ENCODE data around the gene OR51V1. TPM values are rescaled to one million over a fixed set of nuclear protein-coding genes. Genes with fewer than 3 reads are reported as not detected.

The OR51V1 gene
- total RNA-seq, 4 donors from 2014 or later: not detected

DNA sequence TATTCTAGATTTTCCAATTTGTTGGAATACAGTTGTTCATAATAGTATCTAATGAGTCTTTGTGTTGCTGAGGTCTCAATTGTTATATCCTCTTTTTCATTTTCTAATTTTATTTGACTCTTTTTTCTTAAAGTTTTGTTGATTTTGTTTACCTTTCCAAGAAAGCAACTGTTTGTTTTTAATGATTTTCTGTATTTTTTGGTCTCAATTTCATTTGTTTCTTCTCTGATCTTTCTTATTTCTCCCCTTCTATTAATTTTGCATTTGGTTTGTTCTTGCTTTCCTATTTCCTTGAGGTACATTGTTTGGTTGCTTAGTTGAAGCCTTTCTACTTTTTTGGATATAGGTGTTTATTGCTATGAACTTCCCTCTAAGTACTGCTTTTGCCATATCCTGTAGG lies 40.7 kb downstream of the OR51V1 start:
- Histone ChIP-seq H3K36me3 (no peaks in the 10 kb centered on the region), H3K9me3 (no peaks in the 10 kb centered on the region), H3K4me3 (no peak overlapping the region), H3K4me1 (no peaks in the 10 kb centered on the region), H3K27ac (no peak overlapping the region), H3K27me3 (no peaks in the 10 kb centered on the region)
- TF ChIP-seq, protein P1, sequence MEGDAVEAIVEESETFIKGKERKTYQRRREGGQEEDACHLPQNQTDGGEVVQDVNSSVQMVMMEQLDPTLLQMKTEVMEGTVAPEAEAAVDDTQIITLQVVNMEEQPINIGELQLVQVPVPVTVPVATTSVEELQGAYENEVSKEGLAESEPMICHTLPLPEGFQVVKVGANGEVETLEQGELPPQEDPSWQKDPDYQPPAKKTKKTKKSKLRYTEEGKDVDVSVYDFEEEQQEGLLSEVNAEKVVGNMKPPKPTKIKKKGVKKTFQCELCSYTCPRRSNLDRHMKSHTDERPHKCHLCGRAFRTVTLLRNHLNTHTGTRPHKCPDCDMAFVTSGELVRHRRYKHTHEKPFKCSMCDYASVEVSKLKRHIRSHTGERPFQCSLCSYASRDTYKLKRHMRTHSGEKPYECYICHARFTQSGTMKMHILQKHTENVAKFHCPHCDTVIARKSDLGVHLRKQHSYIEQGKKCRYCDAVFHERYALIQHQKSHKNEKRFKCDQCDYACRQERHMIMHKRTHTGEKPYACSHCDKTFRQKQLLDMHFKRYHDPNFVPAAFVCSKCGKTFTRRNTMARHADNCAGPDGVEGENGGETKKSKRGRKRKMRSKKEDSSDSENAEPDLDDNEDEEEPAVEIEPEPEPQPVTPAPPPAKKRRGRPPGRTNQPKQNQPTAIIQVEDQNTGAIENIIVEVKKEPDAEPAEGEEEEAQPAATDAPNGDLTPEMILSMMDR (IDR thresholded peaks at IDR 0.05): no peak
- TF ChIP-seq EP300 (IDR thresholded peaks at IDR 0.05): no peak
- TF ChIP-seq POLR2A (IDR thresholded peaks at IDR 0.05): no peak
- DNase-seq (ENCODE audit: low spot score in 2 of 2): no peak

DNA sequence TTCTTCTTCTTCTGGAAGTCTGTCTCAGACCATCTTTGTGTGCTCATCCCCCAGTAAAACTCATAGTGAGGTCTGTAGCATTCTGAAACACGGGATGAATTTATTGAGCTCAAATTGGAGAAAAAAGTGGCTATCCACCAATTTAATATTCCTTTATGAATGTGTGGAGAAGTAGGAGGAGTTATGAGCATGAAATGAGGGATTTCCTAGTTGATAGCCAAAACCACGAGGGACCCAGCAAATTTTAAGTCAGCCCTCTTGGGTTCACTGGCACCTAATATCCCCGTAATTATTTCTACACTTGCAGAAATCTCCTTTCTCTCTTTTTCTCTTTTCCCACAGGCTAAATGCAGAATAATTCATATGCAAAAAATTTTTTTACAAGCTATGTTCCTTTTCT lies 45.8 kb downstream of the OR51V1 start, which contains the start of gene OR52A1:
TSS of gene OR52A1 (minus strand) at position 101 of the 400 bp plus-strand sequence. CDS start 2,388 bp downstream, outside the sequence.
- Histone ChIP-seq H3K27ac (no peak within 1 kb of the TSS), H3K9me3 (no peaks in the 10 kb centered on the region), H3K36me3 (no peaks in the 10 kb centered on the region), H3K27me3 (no peaks in the 10 kb centered on the region), H3K4me1 (no peaks in the 10 kb centered on the region), H3K4me3 (no peak within 1 kb of the TSS)
- no peak for DNase-seq (ENCODE audit: low spot score in 2 of 2)
- 73 to 77% methylated on average over 3 of the region's 3 CpGs for WGBS, 2 donors
- TF ChIP-seq, protein P1 (IDR thresholded peaks at IDR 0.05): no peak
- TF ChIP-seq POLR2A (IDR thresholded peaks at IDR 0.05) (no peak), EP300 (IDR thresholded peaks at IDR 0.05) (no peak)

DNA sequence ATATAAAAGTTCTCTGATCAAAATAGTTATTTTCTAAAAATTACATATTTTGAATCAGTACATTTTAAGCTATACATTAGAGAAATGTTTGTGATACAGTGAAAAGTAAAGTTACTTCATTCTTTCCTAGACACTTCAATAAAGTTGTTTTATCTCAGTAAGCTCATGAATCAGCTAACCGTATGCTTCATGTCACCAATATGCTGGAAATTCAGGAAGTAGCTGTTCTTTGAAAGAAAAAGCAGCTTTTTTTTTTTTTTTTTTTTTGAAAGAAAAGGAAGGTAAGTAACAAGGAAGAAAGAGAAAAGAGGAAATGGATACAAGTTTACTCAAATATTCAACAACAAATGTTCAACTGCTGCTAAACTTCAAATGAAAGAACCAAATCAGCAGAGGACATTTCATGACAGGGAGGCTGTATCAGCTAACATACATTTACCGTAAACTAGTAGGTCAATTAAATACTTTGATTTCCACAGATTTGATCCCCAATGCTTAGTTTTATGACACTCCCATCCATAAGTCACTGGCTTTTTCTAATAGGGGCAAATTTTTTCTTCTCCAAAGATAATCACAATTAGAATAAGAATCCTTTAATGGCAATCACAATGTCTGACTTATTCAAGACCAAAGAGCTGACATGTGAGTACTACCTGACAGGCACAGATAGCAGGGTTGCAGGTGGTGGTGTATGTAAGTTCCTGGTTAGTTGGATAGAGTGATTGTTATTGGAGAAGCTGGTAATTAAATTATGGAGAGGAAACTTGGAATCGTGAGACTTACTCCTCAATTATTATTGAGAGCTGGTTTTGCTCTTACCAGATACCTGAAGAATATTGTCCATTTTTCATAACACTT lies 46.7 kb downstream of the OR51V1 start:
- Histone ChIP-seq H3K9me3 (no peaks in the 10 kb centered on the region), H3K4me1 (no peaks in the 10 kb centered on the region), H3K36me3 (no peaks in the 10 kb centered on the region), H3K4me3 (no peak overlapping the region), H3K27ac (no peak overlapping the region), H3K27me3 (no peaks in the 10 kb centered on the region)
- WGBS, 2 donors: 72 to 75% methylated on average over 3 of the region's 3 CpGs
- TF ChIP-seq, protein P1 (IDR thresholded peaks at IDR 0.05): no peak
- TF ChIP-seq EP300 (IDR thresholded peaks at IDR 0.05): no peak
- TF ChIP-seq POLR2A (IDR thresholded peaks at IDR 0.05): no peak
- no peak for DNase-seq (ENCODE audit: low spot score in 2 of 2)

DNA sequence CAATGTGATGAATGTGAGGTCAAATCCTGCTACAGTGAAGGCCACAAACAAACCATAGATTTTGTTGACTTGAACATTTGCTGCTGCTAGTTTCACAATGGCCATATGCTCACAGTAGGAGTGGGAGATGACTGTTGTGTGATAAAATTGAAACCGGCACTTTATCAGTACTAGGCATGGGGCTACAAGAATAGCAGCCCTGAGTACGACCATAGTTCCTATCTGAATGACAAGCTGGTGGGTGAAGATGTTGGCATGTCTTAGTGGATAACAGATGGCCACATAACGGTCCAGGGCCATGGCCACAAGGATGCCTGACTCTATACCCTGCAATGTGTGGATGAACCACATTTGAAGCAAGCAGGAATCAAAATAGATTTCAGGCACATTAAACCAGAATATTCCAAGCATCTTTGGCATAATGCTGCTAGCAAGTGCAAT lies 48.7 kb downstream of the OR51V1 start:
- Histone ChIP-seq H3K27me3 (no peaks in the 10 kb centered on the region), H3K4me1 (no peaks in the 10 kb centered on the region), H3K9me3 (no peaks in the 10 kb centered on the region), H3K27ac (no peak overlapping the region), H3K4me3 (no peak overlapping the region), H3K36me3 (no peaks in the 10 kb centered on the region)
- no peak for TF ChIP-seq POLR2A (IDR thresholded peaks at IDR 0.05)
- TF ChIP-seq, protein P1 (IDR thresholded peaks at IDR 0.05): no peak
- no peak for TF ChIP-seq EP300 (IDR thresholded peaks at IDR 0.05)
- no peak for DNase-seq (ENCODE audit: low spot score in 2 of 2)
- 74 to 80% methylated on average over 3 of the region's 3 CpGs for WGBS, 2 donors

Other genes with a start within 250 kb of the OR51V1 start
- gene OR51A2, start 245.0 kb downstream of the OR51V1 start, total RNA-seq: not detected
- gene OR51L1, start 205.8 kb downstream of the OR51V1 start, total RNA-seq: not detected
- gene OR52J3, start 154.2 kb downstream of the OR51V1 start, total RNA-seq: not detected
- not detected for gene OR52E2, start 141.1 kb downstream of the OR51V1 start, total RNA-seq
- not detected for gene OR52E1, start 131.1 kb downstream of the OR51V1 start, total RNA-seq
- gene OR52A5, start 62.3 kb downstream of the OR51V1 start, total RNA-seq: not detected
- not detected for gene OR52A1, start 45.9 kb downstream of the OR51V1 start, total RNA-seq
- 100 to 1,000 TPM in 2 of 4 donors, 10 to 100 TPM in 1, not detected in 1; 61.6 to 425 (median 151) TPM for gene HBB, start 26.4 kb upstream of the OR51V1 start, total RNA-seq
- gene HBD, start 33.8 kb upstream of the OR51V1 start, total RNA-seq: 1 to 10 TPM in 1 of 4 donors, not detected in 3; 5.4 TPM
- not detected for gene HBG1, start 49.2 kb upstream of the OR51V1 start, total RNA-seq
- not detected for gene HBG2, start 54.1 kb upstream of the OR51V1 start, total RNA-seq
- not detected for gene HBE1, start 69.3 kb upstream of the OR51V1 start, total RNA-seq
- 1 to 10 TPM in 1 of 4 donors, under 1 TPM in 2, not detected in 1; 0.42 to 1.5 (median 0.98) TPM for gene OR51B4, start 101.3 kb upstream of the OR51V1 start, total RNA-seq
- under 1 TPM in 1 of 4 donors, not detected in 3; 0.63 TPM for gene OR51B2, start 123.6 kb upstream of the OR51V1 start, total RNA-seq
- gene OR51B5, start 142.8 kb upstream of the OR51V1 start, total RNA-seq: 1 to 10 TPM in 3 of 4 donors, not detected in 1; 1.3 to 2.9 (median 2.0) TPM
- not detected for gene OR51B6, start 150.8 kb upstream of the OR51V1 start, total RNA-seq
- gene OR51M1, start 183.1 kb upstream of the OR51V1 start, total RNA-seq: not detected
- not detected for gene OR51Q1, start 221.4 kb upstream of the OR51V1 start, total RNA-seq
- gene OR51I1, start 240.8 kb upstream of the OR51V1 start, total RNA-seq: 1 to 10 TPM in 1 of 4 donors, not detected in 3; 3.9 TPM
- gene OR51I2, start 248.6 kb upstream of the OR51V1 start, total RNA-seq: not detected